Caki2 (cell line): Measurements from ENCODE around the gene DBNL. TPM values are rescaled to one million over a fixed set of nuclear protein-coding genes. Genes with fewer than 3 reads are reported as not detected.
"Not testable (repeated sequence)": the region's sequence is repeated elsewhere in the genome, so short reads cannot be mapped to it uniquely, and the experiment has no call there.

ENCODE experiments used
- DNase-seq: peaks from one replicate; pipeline ENCODE4 v3.0.0-alpha.2; 2015; ENCODE audit warnings: low read depth
- in situ Hi-C: cut with HindIII; loops from 2 replicates; pipeline ENCODE4 v1.10.0; 2016; ENCODE audit warnings: low sequenced_read_pairs, low pct_unique_long_range_greater_than_20kb, mixed read lengths
- total RNA-seq: library from RNA; depleted of rRNA; stranded (reverse); fragments of >200 nt; shearing (Covaris generic); gene quantifications from 2 replicates; pipeline ENCODE4 v1.2.3, GENCODE V29; 2014; ENCODE audit warnings: low replicate concordance; rRNA removed

The DBNL gene
- total RNA-seq, result 137 and 174 TPM in 2 replicates

- DNase-seq, result peak; percentile 85
- in situ Hi-C loops, result no loop called here
Measured at GRCh38 chr7:44044315-44045225, at the start of gene DBNL. DBNL (plus strand) TSS chr7:44044702; CDS start chr7:44044738, 36 bp downstream.

GRCh38 chr7:43997532-43997931 is 47.0 kb upstream of the DBNL start, which contains the start of gene SPDYE1:
SPDYE1 (plus strand) TSS chr7:43997897; CDS start chr7:43999950, 2,053 bp downstream.
- DNase-seq, in situ Hi-C loops: not testable (repeated sequence)

- in situ Hi-C loops, DNase-seq: not testable (repeated sequence)
Measured at GRCh38 chr7:44012081-44012480, 32.4 kb upstream of the DBNL start.

- in situ Hi-C loops, DNase-seq: not testable (repeated sequence)
Measured at GRCh38 chr7:44015090-44015489, 29.4 kb upstream of the DBNL start.

- in situ Hi-C loops, result not testable (repeated sequence)
- peak; percentile 95 for DNase-seq
Measured at GRCh38 chr7:44018857-44019807, 25.4 kb upstream of the DBNL start.

GRCh38 chr7:44019825-44020224 is 24.7 kb upstream of the DBNL start:
- DNase-seq, in situ Hi-C loops: not testable (repeated sequence)

- in situ Hi-C loops, DNase-seq: not testable (repeated sequence)
Measured at GRCh38 chr7:44022069-44022468, 22.4 kb upstream of the DBNL start.

GRCh38 chr7:44022796-44023467 is 21.6 kb upstream of the DBNL start:
- in situ Hi-C loops, DNase-seq: not testable (repeated sequence)

- DNase-seq, in situ Hi-C loops: not testable (repeated sequence)
Measured at GRCh38 chr7:44029433-44029832, 15.1 kb upstream of the DBNL start.

- in situ Hi-C loops, DNase-seq: not testable (repeated sequence)
Measured at GRCh38 chr7:44030029-44030428, 14.5 kb upstream of the DBNL start.

- DNase-seq, in situ Hi-C loops: not testable (repeated sequence)
Measured at GRCh38 chr7:44031319-44031718, 13.2 kb upstream of the DBNL start.

- in situ Hi-C loops, DNase-seq: not testable (repeated sequence)
Measured at GRCh38 chr7:44032031-44032430, 12.5 kb upstream of the DBNL start.

- in situ Hi-C loops, DNase-seq: not testable (repeated sequence)
Measured at GRCh38 chr7:44033971-44034844, 10.3 kb upstream of the DBNL start.

GRCh38 chr7:44036364-44036763 is 8.1 kb upstream of the DBNL start:
- in situ Hi-C loops, result not testable (repeated sequence)
- peak; percentile 53 for DNase-seq

GRCh38 chr7:44037951-44038350 is 6.6 kb upstream of the DBNL start:
- DNase-seq, in situ Hi-C loops: not testable (repeated sequence)

- in situ Hi-C loops, DNase-seq: not testable (repeated sequence)
Measured at GRCh38 chr7:44038553-44038952, 5.9 kb upstream of the DBNL start.

GRCh38 chr7:44038961-44039558 is 5.4 kb upstream of the DBNL start:
- peak; percentile 96 for DNase-seq
- in situ Hi-C loops, result not testable (repeated sequence)
